Stimulated activated CD8-positive, alpha-beta memory T cell treated with anti-CD3 and anti-CD28 coated beads, Interleukin-4, amount 100 ng/mL, for 1 hour (primary cell): ENCODE data around the gene GCSH.

ENCODE experiments used
- DNase-seq, 2 donors: peaks; one replicate each; pipeline ENCODE4 v3.0.0-alpha.2; 2020; ENCODE audit warnings: low read depth in 2 of 2, low spot score in 1 of 2

GCSH gene

DNA sequence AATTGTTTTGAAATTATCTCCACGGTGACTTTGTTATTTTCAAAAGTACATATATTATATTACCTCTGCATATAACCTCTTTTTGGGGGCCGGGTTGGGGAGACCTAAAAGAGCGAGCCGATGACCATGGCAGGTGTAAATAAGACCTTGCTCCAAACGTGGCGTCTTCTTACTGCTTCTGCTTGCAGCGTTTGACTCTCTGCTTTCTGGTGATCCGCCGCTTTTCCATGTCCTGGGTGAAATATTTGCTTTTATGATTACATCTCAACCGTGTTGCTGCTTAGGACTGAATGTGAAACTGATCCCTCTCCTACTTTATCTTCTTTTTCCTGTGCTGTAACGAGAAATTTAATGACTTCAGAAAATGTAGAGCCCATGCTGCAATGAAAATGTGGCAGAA, 42.4 kb downstream of the GCSH start:
- DNase-seq = no peak

DNA sequence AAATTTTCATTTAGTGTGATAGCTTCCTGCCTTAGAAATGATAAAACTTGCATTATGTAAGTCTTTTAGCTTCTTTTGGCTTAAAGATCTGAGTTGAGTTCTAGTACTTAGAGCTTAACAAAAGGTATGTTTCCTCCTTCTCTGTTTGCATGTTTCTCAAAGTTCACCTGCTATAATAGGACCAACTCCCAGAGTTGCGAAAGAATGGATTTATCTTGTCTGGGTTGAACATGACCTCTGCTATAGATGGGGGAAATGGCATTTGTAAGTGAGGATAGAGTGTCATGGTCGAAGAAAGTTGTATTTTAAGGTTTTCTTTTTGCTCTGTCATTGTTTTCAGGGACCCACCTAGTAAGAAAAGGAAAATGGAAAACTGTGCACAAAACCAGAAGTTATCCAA, 53.4 kb downstream of the GCSH start:
- DNase-seq = no peak

DNA sequence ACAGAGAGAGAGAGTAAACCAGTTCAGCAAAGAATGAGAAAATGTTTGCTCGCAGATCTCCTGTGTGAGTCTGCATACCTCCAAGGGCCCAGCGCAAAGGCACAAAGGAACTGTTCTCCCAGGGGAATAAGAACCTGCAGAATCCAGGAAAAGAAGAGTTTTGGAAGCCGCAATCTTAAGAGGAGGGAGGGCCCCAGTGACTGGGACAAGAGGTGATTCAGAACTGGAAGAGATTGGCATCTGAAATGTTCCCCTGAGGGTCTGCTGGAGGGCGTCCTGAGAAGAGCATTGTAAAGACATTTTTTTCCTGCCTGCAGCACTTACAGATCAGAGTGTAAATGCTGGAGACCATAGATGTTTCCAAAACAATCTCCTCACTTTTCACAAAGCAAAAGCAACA, 54.5 kb downstream of the GCSH start:
- no peak for DNase-seq

DNA sequence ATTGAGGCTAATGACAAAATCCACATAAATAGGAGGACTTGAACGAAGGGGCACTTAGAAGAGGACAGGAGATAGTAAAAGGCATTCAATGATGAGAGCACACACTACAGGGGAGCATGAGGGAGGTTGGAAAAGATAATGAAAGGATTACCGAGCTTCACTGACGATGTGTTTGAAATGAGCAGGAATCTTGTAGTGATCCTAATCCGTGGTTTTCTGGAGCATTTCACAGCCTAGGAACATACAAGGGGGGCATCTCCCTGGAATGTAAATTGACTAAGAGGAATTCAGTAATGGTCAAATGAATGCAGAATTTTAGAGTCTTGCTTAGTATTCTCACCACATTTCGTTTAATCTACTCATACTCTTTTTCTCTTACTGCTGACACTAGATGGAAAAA, 55.4 kb downstream of the GCSH start:
- DNase-seq = no peak

DNA sequence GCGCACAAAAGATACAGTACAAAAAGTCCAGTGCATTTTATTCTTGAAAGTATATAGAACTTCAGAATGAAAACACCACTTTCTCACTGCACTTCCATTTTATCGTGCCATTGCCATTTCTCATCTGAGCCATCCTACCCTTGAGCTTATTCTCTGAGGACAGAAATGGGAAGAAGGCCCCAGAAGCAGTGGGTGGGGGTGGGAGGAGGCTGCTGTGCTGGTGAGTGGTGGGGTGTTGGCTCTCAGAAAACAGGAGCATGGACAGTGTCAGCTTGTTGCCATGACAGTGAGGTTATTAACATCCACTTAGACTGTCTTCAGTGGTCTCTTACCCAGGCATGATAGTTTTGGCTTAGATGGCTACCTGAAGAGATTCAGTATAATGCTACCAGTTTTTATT, 56.1 kb downstream of the GCSH start:
- DNase-seq = no peak

DNA sequence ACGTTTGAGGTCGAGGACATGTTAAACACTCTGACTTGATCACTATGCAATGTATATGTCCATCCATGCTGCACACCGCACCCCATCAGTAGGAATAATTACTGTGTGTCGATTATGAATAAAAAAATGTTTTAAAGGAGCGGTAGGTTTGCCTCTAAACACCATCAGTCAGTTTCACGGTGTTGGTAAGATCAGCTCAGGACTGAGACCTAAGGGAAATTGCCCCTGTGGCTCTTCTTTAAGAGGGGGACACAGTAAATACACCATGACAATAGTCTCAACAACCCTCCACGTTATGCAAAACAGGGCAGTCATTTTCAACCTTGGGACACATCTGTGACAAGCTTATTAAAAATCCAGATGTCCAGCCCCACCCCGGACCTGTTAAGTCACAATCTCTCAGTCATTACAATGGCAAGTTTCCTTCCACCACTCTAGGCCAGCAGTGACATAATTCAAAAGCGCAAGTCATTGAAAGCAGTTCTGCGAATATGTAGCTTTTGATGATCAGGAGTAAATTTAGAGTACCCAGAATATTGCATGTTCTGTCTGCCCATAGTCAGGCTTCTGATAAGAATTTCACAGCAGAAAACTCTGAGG, 59.3 kb downstream of the GCSH start:
- DNase-seq = no peak

DNA sequence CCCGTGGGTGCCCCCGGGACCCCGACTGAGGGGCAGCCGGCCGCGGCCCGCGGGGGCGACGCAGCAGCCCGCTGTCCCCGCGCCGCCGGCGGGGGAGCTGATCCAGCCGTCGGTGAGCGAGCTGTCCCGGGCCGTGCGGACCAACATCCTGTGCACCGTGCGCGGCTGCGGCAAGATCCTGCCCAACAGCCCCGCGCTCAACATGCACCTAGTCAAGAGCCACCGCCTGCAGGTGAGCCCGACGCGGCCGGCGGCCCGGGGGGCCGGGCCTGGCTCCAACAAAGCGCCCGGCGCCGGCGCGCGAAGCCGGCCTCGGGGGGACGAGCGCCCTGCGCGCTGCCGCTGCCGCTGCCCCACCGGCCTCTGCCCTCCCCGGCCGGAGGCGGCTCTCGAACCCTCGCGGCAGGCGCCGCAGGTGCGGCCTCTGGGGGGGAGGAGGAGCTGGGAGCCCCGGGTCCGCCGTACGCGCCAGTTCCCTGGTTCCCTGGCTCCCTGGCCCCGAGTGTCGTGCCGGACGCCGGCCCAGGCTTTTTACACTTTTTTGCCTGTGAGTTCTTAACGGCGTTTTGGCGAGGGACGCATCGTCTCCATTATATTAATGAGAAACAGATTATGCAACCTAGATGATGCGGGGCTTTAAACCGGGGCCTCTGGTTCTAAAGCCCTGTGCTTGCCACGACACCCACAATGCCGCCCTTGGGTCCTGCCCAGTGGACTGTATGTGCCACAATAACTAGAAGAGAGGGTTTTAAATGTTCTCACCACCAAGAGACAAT, 60.0 kb downstream of the GCSH start:
- peak in 1 of 2 donors; percentile 6 for DNase-seq

DNA sequence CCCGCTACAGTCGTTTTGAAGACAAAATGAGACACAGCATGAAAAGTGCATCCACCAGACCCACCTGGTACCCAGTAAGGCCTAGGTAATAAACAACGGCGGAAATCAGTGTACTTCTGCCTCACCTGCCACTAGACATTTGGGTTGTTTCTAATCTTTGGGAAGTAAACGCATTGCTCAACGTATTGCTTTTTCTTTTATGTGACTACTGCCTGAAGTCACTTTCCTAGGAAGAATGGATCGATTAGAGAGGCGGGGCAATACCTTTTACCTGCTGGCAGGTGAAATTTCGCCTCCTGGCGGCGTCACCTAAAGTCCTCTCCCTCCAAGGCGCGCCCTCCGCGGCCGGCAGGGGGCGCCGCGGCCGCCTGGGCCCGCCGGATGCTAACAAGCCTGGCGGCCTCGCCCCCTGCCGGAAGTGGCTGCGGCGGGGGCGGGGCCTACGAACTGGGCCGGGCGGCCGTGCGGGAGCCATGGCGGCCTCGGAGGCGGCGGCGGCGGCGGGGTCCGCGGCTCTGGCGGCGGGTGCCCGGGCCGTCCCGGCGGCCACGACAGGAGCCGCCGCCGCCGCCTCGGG, 60.7 kb downstream of the GCSH start, which contains the start of gene ATMIN:
ATMIN (plus strand) TSS at position 445 of the 577 bp plus-strand sequence; CDS start at position 474, 29 bp downstream.
- peak; percentile 64 to 79 for DNase-seq
